Measurements from ENCODE around the gene FAM107A.

FAM107A gene

GRCh38 chr3:58608648-58609047 lies 31.5 kb upstream of the FAM107A start:
- no peak for TF ChIP-seq CTCF (conservative IDR thresholded peaks at IDR 0.05; ENCODE audit: low read depth, low read length)
- no peak for DNase-seq (ENCODE audit: low read depth)
- H3K4me3 ChIP-seq (ENCODE audit: low read length): no peak overlapping the region

- no peak for TF ChIP-seq CTCF (conservative IDR thresholded peaks at IDR 0.05; ENCODE audit: low read depth, low read length)
- no peak for DNase-seq (ENCODE audit: low read depth)
- no peak overlapping the region for H3K4me3 ChIP-seq (ENCODE audit: low read length)
Observed at GRCh38 chr3:58607816-58608215, 30.6 kb upstream of the FAM107A start.

GRCh38 chr3:58606693-58607092 lies 29.5 kb upstream of the FAM107A start:
- no peak for TF ChIP-seq CTCF (conservative IDR thresholded peaks at IDR 0.05; ENCODE audit: low read depth, low read length)
- DNase-seq (ENCODE audit: low read depth): no peak
- no peak overlapping the region for H3K4me3 ChIP-seq (ENCODE audit: low read length)

GRCh38 chr3:58604031-58604430 lies 26.8 kb upstream of the FAM107A start:
- TF ChIP-seq CTCF (conservative IDR thresholded peaks at IDR 0.05; ENCODE audit: low read depth, low read length): no peak
- no peak for DNase-seq (ENCODE audit: low read depth)

GRCh38 chr3:58603606-58604005 lies 26.4 kb upstream of the FAM107A start:
- no peak for DNase-seq (ENCODE audit: low read depth)
- no peak for TF ChIP-seq CTCF (conservative IDR thresholded peaks at IDR 0.05; ENCODE audit: low read depth, low read length)
- no peak overlapping the region for H3K4me3 ChIP-seq (ENCODE audit: low read length)

More at GRCh38 chr3:58604031-58604430, 26.8 kb upstream of the FAM107A start:
- no peak overlapping the region for H3K4me3 ChIP-seq (ENCODE audit: low read length)

GRCh38 chr3:58597770-58598310 lies 20.6 kb upstream of the FAM107A start:
- H3K4me3 ChIP-seq (ENCODE audit: low read length): no peak overlapping the region
- no peak for DNase-seq (ENCODE audit: low read depth)
- no peak for TF ChIP-seq CTCF (conservative IDR thresholded peaks at IDR 0.05; ENCODE audit: low read depth, low read length)

- H3K4me3 ChIP-seq (ENCODE audit: low read length): no peak overlapping the region
- no peak for DNase-seq (ENCODE audit: low read depth)
- no peak for TF ChIP-seq CTCF (conservative IDR thresholded peaks at IDR 0.05; ENCODE audit: low read depth, low read length)
Observed at GRCh38 chr3:58596834-58597518, 19.8 kb upstream of the FAM107A start.
